Astrocyte (in vitro differentiated cells and primary cell): ENCODE measurements around the gene DCDC2C. TPM values are rescaled to one million over a fixed set of nuclear protein-coding genes. Genes with fewer than 3 reads are reported as not detected.

Source experiments
- DNase-seq: peaks from one replicate; pipeline ENCODE4 v3.0.0-alpha.2; 2010; ENCODE audit warnings: low read depth
- FAIRE-seq: peaks from 2 replicates; lab custom pipeline; 2011; peaks lifted over from hg19 to GRCh38; lab: Jason Lieb, UNC
- H2AFZ ChIP-seq: 2 replicates; pipeline ENCODE4 v1.6.0; 2012; ENCODE audit warnings: low read depth, low read length, inconsistent platforms
- H3K27ac ChIP-seq: 2 replicates; pipeline ENCODE4 v1.5.1; 2011; ENCODE audit warnings: low read depth, low read length, inconsistent platforms
- H3K27me3 ChIP-seq: 2 replicates; pipeline ENCODE4 v1.6.0; 2011; ENCODE audit warnings: low read length, inconsistent platforms; ENCODE audit not compliant: insufficient read depth
- H3K36me3 ChIP-seq: 2 replicates; pipeline ENCODE4 v1.5.1; 2011; ENCODE audit warnings: low read length, inconsistent platforms; ENCODE audit not compliant: insufficient read depth
- H3K4me1 ChIP-seq: 2 replicates; pipeline ENCODE4 v1.5.1; 2011; ENCODE audit warnings: low read length, inconsistent platforms; ENCODE audit not compliant: insufficient read depth
- H3K4me2 ChIP-seq: 2 replicates; pipeline ENCODE4 v1.6.0; 2012; ENCODE audit warnings: low read length, inconsistent platforms
- H3K4me3 ChIP-seq: 2 replicates; pipeline ENCODE4 v1.5.1; 2011; ENCODE audit warnings: low read depth, mild to moderate bottlenecking, low read length, inconsistent platforms; ENCODE audit not compliant: insufficient read depth
- H3K79me2 ChIP-seq: 2 replicates; pipeline ENCODE4 v1.6.0; 2012; ENCODE audit warnings: mild to moderate bottlenecking, low read length, inconsistent platforms; ENCODE audit not compliant: insufficient read depth
- H3K9ac ChIP-seq: 2 replicates; pipeline ENCODE4 v1.6.0; 2012; ENCODE audit warnings: mild to moderate bottlenecking, low read length, inconsistent platforms
- H3K9me3 ChIP-seq: 2 replicates; pipeline ENCODE4 v1.5.1; 2012; ENCODE audit warnings: low read depth, mild to moderate bottlenecking, low read length, inconsistent platforms; ENCODE audit not compliant: insufficient read depth
- H4K20me1 ChIP-seq: 2 replicates; pipeline ENCODE4 v1.6.0; 2012; ENCODE audit warnings: low read length, inconsistent platforms; ENCODE audit not compliant: insufficient read depth
- H3K27ac Mint-ChIP-seq: one replicate; pipeline ENCODE4 v1.8.0; 2021; ENCODE audit warnings: mild to moderate bottlenecking, mixed read lengths; ENCODE audit not compliant: unreplicated experiment
- H3K27me3 Mint-ChIP-seq: one replicate; pipeline ENCODE4 v1.8.0; 2021; ENCODE audit warnings: low read depth, mixed read lengths; ENCODE audit not compliant: unreplicated experiment
- H3K36me3 Mint-ChIP-seq: one replicate; pipeline ENCODE4 v1.8.0; 2021; ENCODE audit warnings: low read depth, mixed read lengths; ENCODE audit not compliant: unreplicated experiment
- H3K4me1 Mint-ChIP-seq: one replicate; pipeline ENCODE4 v1.8.0; 2021; ENCODE audit warnings: low read depth, mixed read lengths; ENCODE audit not compliant: unreplicated experiment
- H3K4me3 Mint-ChIP-seq: one replicate; pipeline ENCODE4 v1.8.0; 2021; ENCODE audit warnings: mild to moderate bottlenecking, moderate library complexity, mixed read lengths; ENCODE audit not compliant: unreplicated experiment
- H3K9me3 Mint-ChIP-seq: one replicate; pipeline ENCODE4 v1.8.0; 2021; ENCODE audit warnings: mild to moderate bottlenecking, mixed read lengths; ENCODE audit not compliant: unreplicated experiment
- CTCF ChIP-seq: IDR thresholded peaks from 2 replicates; pipeline ENCODE4 v1.5.1; 2011; ENCODE audit warnings: low read depth, mild to moderate bottlenecking, inconsistent platforms, low read length, moderate library complexity; ENCODE audit not compliant: insufficient read depth
- EZH2 ChIP-seq: IDR thresholded peaks from 2 replicates; pipeline ENCODE4 v1.6.1; 2012; ENCODE audit warnings: mild to moderate bottlenecking, low read length, inconsistent platforms; ENCODE audit not compliant: insufficient read depth
- total RNA-seq: library from RNA; stranded (reverse); gene quantifications from 2 replicates; pipeline ENCODE4 v1.2.1, GENCODE V29; 2021

DCDC2C gene
- total RNA-seq, 1 donor from 2014 or later: not detected

- DNase-seq (no peak), FAIRE-seq (no peak)
- H3K4me3 Mint-ChIP-seq: no peak overlapping the region
- Histone ChIP-seq H3K9me3 (no peaks in the 10 kb centered on the region), H4K20me1 (no peaks in the 10 kb centered on the region), H3K36me3 (no peaks in the 10 kb centered on the region), H2AFZ (no peak overlapping the region), H3K27ac (no peak overlapping the region), H3K4me3 (no peak overlapping the region), H3K27me3 (peaks cover 4% of the 10 kb centered on the region), H3K4me2 (no peak overlapping the region), H3K79me2 (no peaks in the 10 kb centered on the region), H3K9ac (no peak overlapping the region), H3K4me1 (no peaks in the 10 kb centered on the region)
- no peaks in the 10 kb centered on the region for H3K9me3 Mint-ChIP-seq
- H3K27ac Mint-ChIP-seq: no peak overlapping the region
- TF ChIP-seq CTCF: no peak
- TF ChIP-seq EZH2: no peak
- peaks cover 2% of the 10 kb centered on the region for H3K27me3 Mint-ChIP-seq
- H3K4me1 Mint-ChIP-seq: peaks cover 4% of the 10 kb centered on the region
- H3K36me3 Mint-ChIP-seq: peaks cover 3% of the 10 kb centered on the region
These were observed 5.2 kb downstream of the DCDC2C start for GRCh38 chr2:3708576-3708975.

- Histone ChIP-seq H3K36me3 (no peaks in the 10 kb centered on the region), H3K4me1 (no peaks in the 10 kb centered on the region), H3K9ac (no peak overlapping the region), H3K4me3 (no peak overlapping the region), H3K79me2 (no peaks in the 10 kb centered on the region), H4K20me1 (no peaks in the 10 kb centered on the region), H3K9me3 (no peaks in the 10 kb centered on the region), H2AFZ (no peak overlapping the region), H3K27me3 (peaks cover 2% of the 10 kb centered on the region), H3K4me2 (no peak overlapping the region), H3K27ac (no peak overlapping the region)
- no peak for TF ChIP-seq CTCF
- TF ChIP-seq EZH2: no peak
- H3K4me3 Mint-ChIP-seq: no peak overlapping the region
- H3K36me3 Mint-ChIP-seq: peaks cover 3% of the 10 kb centered on the region
- H3K4me1 Mint-ChIP-seq: peaks cover 4% of the 10 kb centered on the region
- DNase-seq (no peak), FAIRE-seq (no peak)
- H3K27me3 Mint-ChIP-seq: peaks cover 2% of the 10 kb centered on the region
- H3K9me3 Mint-ChIP-seq: no peaks in the 10 kb centered on the region
- no peak overlapping the region for H3K27ac Mint-ChIP-seq
These were observed 5.8 kb downstream of the DCDC2C start for GRCh38 chr2:3709225-3709624.

- Mint-ChIP-seq H3K9me3 (no peaks in the 10 kb centered on the region), H3K27me3 (no peaks in the 10 kb centered on the region), H3K27ac (no peak overlapping the region), H3K4me1 (no peaks in the 10 kb centered on the region), H3K36me3 (no peaks in the 10 kb centered on the region), H3K4me3 (no peak overlapping the region)
- no peak for TF ChIP-seq EZH2
- TF ChIP-seq CTCF: no peak
- no peaks in the 10 kb centered on the region for H3K36me3 ChIP-seq
- H2AFZ ChIP-seq: no peak overlapping the region
- H3K27me3 ChIP-seq: peaks cover 2% of the 10 kb centered on the region
- DNase-seq (no peak), FAIRE-seq (no peak)
- no peak overlapping the region for H3K4me2 ChIP-seq
- no peak overlapping the region for H3K27ac ChIP-seq
- H3K79me2 ChIP-seq: no peaks in the 10 kb centered on the region
- H3K9ac ChIP-seq: no peak overlapping the region
- H4K20me1 ChIP-seq: no peaks in the 10 kb centered on the region
- no peak overlapping the region for H3K4me3 ChIP-seq
- no peaks in the 10 kb centered on the region for H3K4me1 ChIP-seq
- no peaks in the 10 kb centered on the region for H3K9me3 ChIP-seq
These were observed 9.0 kb downstream of the DCDC2C start for GRCh38 chr2:3712424-3712823.
